Nephron progenitor cell (in vitro differentiated cells): ENCODE measurements around the gene RASGEF1C.
A peak's percentile ranks its signal among the peaks of the same experiment; 100 is the strongest.

Source experiments
- DNase-seq: peaks from one replicate; pipeline ENCODE4 v3.0.0; 2021
- H3K27ac Mint-ChIP-seq: 2 replicates; pipeline ENCODE4 v1.8.0; 2021; ENCODE audit warnings: mild to moderate bottlenecking, moderate library complexity, mixed read lengths
- H3K27me3 Mint-ChIP-seq: 2 replicates; pipeline ENCODE4 v1.8.0; 2021; ENCODE audit warnings: mild to moderate bottlenecking, low read depth, mixed read lengths; ENCODE audit not compliant: poor library complexity
- H3K36me3 Mint-ChIP-seq: 2 replicates; pipeline ENCODE4 v1.8.0; 2021; ENCODE audit warnings: low read depth, mixed read lengths
- H3K4me1 Mint-ChIP-seq: 2 replicates; pipeline ENCODE4 v1.8.0; 2021; ENCODE audit warnings: mixed read lengths
- H3K4me3 Mint-ChIP-seq: 2 replicates; pipeline ENCODE4 v1.8.0; 2021; ENCODE audit warnings: mild to moderate bottlenecking, moderate library complexity, mixed read lengths
- H3K9me3 Mint-ChIP-seq: 2 replicates; pipeline ENCODE4 v1.8.0; 2021; ENCODE audit warnings: mild to moderate bottlenecking, moderate library complexity, mixed read lengths
- TF ChIP-seq, protein P1 (sequence below): fragments of 200-600 bp; sonication (generic); IDR thresholded peaks from 2 replicates; pipeline ENCODE4 v1.5.0; 2021; ENCODE audit warnings: antibody characterized with exemption

The RASGEF1C gene

DNA sequence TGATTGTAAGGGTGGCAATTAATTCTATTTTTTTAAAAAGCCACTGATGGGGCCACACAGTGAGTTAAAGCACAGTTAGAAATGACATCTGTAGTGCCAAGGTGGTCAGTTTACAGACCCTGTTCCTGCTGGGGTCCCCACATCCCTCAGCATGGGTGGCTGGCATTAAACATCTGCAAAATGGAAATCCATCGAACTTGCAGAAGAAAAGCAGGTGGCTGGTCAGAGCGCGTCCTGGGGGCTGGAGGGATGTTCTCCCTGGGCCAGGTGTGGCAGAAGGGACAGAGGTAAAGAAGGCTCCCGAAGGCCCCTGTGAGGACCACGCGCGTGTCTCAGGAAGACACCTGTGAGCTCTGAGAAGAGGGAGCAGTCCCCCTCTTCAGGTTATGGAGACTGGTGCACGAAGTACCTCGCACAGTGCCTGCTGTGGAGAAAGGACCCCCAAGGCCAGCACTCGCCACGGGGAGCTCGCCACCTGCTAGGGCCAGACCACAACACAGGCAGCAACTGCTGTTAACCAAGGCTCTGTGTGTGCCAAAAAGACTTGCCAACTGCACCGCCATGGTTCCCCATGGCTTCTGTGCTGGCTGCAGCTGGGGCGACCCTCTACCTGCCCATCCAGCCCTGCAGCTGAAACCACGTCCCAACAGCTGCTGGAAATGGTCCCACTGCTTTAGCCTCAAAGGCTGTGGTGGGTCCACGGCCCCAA lies 65.2 kb downstream of the RASGEF1C start:
- H3K4me3 Mint-ChIP-seq, result no peak overlapping the region
- peaks cover 39% of the 10 kb centered on the region for H3K27me3 Mint-ChIP-seq
- H3K9me3 Mint-ChIP-seq, result peaks cover 28% of the 10 kb centered on the region
- no peak overlapping the region for H3K27ac Mint-ChIP-seq
- H3K36me3 Mint-ChIP-seq, result no peaks in the 10 kb centered on the region
- H3K4me1 Mint-ChIP-seq, result peaks cover 16% of the 10 kb centered on the region
- TF ChIP-seq, protein P1, sequence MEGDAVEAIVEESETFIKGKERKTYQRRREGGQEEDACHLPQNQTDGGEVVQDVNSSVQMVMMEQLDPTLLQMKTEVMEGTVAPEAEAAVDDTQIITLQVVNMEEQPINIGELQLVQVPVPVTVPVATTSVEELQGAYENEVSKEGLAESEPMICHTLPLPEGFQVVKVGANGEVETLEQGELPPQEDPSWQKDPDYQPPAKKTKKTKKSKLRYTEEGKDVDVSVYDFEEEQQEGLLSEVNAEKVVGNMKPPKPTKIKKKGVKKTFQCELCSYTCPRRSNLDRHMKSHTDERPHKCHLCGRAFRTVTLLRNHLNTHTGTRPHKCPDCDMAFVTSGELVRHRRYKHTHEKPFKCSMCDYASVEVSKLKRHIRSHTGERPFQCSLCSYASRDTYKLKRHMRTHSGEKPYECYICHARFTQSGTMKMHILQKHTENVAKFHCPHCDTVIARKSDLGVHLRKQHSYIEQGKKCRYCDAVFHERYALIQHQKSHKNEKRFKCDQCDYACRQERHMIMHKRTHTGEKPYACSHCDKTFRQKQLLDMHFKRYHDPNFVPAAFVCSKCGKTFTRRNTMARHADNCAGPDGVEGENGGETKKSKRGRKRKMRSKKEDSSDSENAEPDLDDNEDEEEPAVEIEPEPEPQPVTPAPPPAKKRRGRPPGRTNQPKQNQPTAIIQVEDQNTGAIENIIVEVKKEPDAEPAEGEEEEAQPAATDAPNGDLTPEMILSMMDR, result no peak
- no peak for DNase-seq

GRCh38 chr5:180142824-180143610 lies 66.0 kb downstream of the RASGEF1C start:
- H3K36me3 Mint-ChIP-seq, result no peaks in the 10 kb centered on the region
- peaks cover 16% of the 10 kb centered on the region for H3K4me1 Mint-ChIP-seq
- peaks cover 21% of the 10 kb centered on the region for H3K9me3 Mint-ChIP-seq
- no peak overlapping the region for H3K4me3 Mint-ChIP-seq
- no peak for DNase-seq
- H3K27me3 Mint-ChIP-seq, result peaks cover 44% of the 10 kb centered on the region
- TF ChIP-seq, protein P1, result no peak
- H3K27ac Mint-ChIP-seq, result no peak overlapping the region

GRCh38 chr5:180142021-180142765 lies 66.8 kb downstream of the RASGEF1C start:
- Mint-ChIP-seq H3K36me3 (no peaks in the 10 kb centered on the region), H3K4me3 (no peak overlapping the region), H3K27me3 (peaks cover 42% of the 10 kb centered on the region), H3K4me1 (peaks cover 16% of the 10 kb centered on the region), H3K27ac (peak overlapping the region; percentile 30), H3K9me3 (peaks cover 14% of the 10 kb centered on the region)
- DNase-seq, result no peak
- TF ChIP-seq, protein P1, result no peak

GRCh38 chr5:180141068-180141660 lies 67.8 kb downstream of the RASGEF1C start:
- H3K4me3 Mint-ChIP-seq, result no peak overlapping the region
- peaks cover 3% of the 10 kb centered on the region for H3K9me3 Mint-ChIP-seq
- TF ChIP-seq, protein P1, result no peak
- no peaks in the 10 kb centered on the region for H3K36me3 Mint-ChIP-seq
- H3K27ac Mint-ChIP-seq, result no peak overlapping the region
- DNase-seq, result no peak
- H3K4me1 Mint-ChIP-seq, result peaks cover 16% of the 10 kb centered on the region
- H3K27me3 Mint-ChIP-seq, result peaks cover 35% of the 10 kb centered on the region

DNA sequence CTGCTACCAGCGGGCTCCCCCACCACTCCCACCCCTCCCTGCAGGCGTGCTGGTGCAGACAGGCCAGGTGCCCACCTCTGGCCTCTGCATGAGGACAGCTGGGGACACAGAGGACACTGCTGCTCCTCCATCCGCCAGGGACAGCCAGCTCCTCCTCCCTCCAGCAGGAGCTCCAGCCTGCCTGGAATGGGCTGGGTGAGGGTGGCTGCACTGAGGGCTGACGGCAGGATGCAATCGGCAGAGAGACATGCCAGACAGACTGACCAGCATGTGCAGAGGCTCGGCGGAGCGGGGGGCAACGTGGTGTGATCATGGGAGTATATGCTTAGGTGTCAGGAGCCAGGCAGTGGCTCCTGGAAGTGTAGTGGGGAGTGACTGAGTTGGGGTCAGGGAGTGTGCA lies 68.4 kb downstream of the RASGEF1C start:
- no peaks in the 10 kb centered on the region for H3K36me3 Mint-ChIP-seq
- H3K27ac Mint-ChIP-seq, result no peak overlapping the region
- peaks cover 17% of the 10 kb centered on the region for H3K4me1 Mint-ChIP-seq
- no peak overlapping the region for H3K4me3 Mint-ChIP-seq
- no peaks in the 10 kb centered on the region for H3K9me3 Mint-ChIP-seq
- H3K27me3 Mint-ChIP-seq, result peaks cover 29% of the 10 kb centered on the region
- TF ChIP-seq, protein P1, result no peak
- no peak for DNase-seq
